M059J (cell line): ENCODE measurements around the gene ZNF618. TPM values are rescaled to one million over a fixed set of nuclear protein-coding genes. Genes with fewer than 3 reads are reported as not detected.

Experiments used
- DNase-seq: peaks from one replicate; pipeline ENCODE4 v3.0.0-alpha.2; 2012; ENCODE audit warnings: low read depth
- total RNA-seq: library from RNA; depleted of rRNA; stranded (reverse); fragments of >200 nt; shearing (Covaris generic); gene quantifications from 2 replicates; pipeline ENCODE4 v1.2.3, GENCODE V29; 2014

ZNF618 gene
- total RNA-seq, 1 experiment from 2014 or later = 5.7 TPM

DNA sequence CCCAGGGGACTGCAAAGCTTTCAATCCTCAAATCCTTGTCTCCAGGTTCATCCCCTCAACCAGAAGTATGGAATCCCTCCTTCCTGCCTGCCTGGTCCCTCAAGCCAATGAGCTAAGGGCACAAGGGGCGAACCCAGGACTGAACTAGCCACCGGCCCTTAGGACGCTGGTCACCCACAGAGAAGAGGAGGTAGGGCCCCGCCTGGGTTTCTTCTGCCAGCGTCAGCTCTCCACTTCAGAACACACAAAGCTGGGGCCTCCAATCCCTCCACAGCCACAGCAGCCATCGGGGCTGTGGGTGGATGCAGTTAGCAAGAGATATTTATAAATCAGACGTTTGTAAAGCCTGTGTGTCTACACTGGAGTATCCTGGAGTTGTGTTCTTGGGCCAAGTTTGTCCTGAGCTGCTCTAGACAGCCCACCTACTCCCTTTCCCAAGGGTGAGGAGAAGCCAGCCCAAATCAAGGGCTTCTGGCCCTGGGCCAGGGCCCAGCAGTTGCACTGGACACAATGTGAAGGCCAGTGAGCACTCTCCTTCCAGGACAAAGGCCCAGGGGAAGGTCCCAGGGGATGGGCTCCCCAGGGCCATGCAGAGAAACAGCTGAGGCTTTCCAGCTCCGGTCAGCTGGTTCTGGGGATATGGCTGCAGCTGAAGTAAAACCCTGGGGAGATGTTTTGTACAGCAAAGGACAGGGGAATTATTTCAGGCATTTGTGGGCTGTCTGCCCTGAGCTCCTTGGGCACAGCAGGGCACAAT lies 183.1 kb downstream of the ZNF618 start:
- DNase-seq = no peak

GRCh38 chr9:114060070-114060469 lies 184.0 kb downstream of the ZNF618 start:
- no peak for DNase-seq

DNA sequence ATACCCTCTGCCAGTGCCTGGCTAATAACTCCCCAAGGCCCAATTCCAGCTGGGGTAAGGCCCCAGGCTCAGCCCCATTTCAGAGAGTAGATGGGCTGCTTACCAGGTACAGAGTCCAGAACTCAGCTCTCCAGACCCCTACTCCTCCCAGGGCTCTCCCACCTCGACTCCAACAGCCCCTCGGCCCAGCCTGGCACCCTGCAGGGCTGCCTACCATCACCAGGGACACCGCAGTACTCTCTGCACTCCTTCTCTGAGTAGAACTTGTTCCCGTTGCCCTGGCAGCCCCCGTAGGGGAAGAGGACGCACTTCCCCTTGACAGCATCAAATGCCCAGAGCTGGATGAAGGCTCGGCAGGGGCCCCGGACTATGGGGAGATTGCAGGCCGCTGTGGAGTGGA lies 184.6 kb downstream of the ZNF618 start:
- no peak for DNase-seq

DNA sequence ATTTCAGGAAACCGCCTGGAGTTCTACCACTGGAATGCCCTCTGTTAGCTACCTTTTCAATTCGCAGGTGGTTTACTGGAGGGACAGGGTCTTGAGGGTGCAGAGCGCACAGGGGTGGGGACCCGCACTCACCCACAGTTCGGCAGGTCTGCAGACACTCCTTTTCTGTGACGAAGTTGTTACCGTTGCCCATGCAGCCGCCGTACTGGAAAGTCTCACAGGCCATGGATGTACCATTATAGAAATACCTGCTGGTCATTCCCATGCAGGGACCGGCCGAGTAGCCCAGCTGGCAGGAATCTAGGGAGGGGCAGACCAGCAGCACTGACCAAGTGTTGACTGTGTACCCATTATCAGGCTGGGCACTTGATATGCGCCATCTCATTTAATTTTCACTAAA lies 185.2 kb downstream of the ZNF618 start:
- no peak for DNase-seq

GRCh38 chr9:114061830-114062474 lies 185.8 kb downstream of the ZNF618 start:
- DNase-seq = no peak

- DNase-seq = no peak
These were observed 189.2 kb downstream of the ZNF618 start for GRCh38 chr9:114065304-114065703.

DNA sequence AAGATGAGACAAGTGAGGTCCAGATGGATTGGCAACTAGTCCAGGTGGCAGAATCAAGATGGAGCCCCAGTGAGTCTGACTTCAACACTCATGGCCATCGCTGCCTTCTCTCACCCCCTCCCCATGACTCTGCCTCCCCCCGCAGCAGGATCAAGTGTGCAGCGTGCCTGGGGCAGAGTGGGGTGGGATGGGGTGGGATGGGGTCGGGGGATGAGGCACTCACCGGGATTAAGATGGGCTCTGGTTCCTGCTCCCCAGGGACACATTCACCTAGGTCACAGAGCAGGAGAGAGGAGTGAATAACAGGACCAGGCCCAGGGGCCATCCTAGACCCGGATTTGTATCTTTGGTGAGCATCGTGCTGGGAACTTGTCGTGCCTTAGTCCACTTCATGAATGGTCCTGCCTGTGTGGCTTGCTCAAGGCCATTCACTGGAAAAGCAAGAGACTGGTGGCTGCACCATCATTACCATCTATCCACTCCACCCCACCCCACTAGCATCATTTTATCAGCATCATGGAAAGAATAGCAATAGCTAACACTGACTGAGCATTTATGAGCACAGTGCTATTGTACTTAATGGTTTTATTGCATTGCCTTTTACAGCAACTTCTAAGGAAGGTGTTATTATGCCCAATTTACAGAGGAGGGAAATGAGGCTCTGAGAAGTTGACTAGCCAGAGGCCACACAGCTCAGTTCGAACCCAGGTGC lies 193.5 kb downstream of the ZNF618 start:
- no peak for DNase-seq

DNA sequence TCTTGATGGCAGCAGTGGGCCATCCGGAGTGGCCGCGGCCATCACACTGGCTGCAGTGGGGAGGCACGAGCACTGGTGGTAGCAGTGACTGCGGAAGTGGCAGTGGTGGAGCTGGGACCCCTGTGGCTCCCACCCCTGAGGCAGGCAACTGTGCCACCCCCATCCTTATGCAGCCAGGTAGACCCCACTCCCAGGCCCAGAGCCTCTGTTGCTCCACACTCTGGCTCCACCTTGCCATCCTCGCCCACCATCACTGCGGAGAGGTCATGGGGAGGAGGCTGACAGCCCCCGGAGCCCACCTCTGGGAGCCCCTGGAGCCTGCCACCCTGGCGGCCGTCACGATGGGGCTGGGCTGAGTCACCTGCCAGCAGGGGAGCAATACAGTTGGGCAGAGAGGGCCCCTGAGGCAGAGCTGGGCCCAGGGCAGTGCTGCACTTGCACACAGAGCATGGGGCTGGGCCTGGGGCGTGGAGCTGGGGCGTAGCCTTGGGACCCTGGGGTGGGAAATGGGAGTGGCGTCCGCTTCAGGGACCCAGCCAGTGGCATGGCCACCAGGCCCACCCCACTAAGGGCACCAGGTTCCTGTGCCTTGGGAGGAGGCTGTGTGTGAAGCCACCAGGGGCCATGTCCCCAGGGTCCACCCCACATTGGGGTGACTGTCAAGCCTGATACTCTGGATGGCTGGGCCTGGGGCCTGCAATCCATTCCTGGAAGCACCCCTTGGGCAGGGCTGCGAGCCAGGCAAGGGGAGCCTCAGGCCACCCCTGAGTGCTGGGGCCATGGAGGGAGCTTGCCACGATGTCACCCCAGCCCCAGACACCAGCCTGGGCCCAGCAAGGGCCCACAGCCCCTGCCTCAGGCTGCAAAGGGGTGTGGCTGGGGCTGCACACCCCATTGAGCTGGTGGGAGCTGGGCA lies 194.3 kb downstream of the ZNF618 start:
- DNase-seq = no peak

GRCh38 chr9:114071197-114071795 lies 195.2 kb downstream of the ZNF618 start:
- DNase-seq = no peak

GRCh38 chr9:114072184-114073140 lies 196.4 kb downstream of the ZNF618 start:
- DNase-seq = no peak

DNA sequence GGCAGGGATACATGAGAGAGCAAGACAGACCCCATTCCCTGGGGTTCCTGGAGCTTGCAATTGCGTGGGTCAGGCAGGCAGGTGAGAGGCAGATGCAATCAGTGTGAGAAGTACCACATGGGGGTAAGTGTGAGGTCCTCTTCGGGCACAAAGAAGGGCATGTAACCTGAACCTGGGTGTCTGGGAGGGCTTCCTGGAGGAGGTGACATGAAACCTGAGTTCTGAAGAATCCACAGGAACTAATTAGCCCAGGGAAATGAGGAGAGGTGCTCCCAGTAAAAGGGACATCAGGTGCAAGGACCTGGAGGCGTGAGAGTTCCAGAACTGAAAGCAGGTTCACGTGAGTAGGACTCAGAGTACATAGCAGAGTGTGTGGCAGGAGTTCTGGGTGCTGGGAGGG lies 199.5 kb downstream of the ZNF618 start:
- no peak for DNase-seq

DNA sequence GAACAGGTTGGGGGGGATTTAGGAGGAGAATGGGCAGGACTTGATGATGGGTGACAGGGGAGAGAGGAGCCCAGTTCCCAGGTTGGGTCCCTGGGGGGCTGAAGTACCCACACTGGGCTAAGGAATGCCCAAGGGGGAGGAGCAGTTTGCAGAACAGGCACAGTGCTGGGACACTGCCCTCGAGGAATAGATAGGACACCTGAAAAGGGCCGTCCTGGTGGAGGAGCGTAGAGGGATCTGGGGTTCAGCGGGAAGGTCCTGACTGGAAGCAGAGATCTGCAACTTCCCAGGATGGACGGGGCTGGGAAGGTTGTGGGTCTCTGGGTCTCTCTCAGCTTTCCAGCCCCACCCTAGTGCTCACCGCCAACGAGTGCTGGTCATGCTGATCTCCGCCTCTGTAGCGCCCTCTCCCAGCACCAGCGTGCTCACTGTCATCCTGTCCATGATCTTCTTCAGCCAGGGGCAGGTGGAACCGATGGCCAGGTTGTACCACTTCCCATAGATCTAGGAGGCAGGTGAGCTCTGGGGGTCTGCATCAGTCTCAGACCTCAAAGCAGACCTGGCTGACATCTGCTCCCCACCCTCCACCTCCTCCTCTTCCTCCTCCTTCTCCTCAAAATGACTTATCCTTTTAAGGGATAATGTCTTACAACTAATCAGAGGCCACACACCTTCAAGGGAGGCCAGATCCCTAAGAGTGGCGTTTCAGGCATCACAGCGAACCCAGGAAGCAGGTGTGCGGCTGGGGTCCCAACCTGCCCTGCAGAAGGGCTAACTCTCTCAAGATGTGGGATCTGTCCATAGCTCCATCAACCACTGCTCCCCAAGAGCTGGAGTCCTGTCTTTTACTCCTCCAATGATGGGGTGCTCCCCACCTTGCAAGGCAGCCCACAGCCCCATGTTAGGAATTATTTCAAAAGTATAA lies 200.4 kb downstream of the ZNF618 start:
- DNase-seq = no peak

GRCh38 chr9:114077162-114077837 lies 201.2 kb downstream of the ZNF618 start:
- no peak for DNase-seq

GRCh38 chr9:114078021-114078780 lies 202.1 kb downstream of the ZNF618 start, which contains the start of gene AMBP:
Gene AMBP (minus strand): TSS chr9:114078300. CDS start chr9:114078209, 91 bp downstream.
- DNase-seq = no peak

DNA sequence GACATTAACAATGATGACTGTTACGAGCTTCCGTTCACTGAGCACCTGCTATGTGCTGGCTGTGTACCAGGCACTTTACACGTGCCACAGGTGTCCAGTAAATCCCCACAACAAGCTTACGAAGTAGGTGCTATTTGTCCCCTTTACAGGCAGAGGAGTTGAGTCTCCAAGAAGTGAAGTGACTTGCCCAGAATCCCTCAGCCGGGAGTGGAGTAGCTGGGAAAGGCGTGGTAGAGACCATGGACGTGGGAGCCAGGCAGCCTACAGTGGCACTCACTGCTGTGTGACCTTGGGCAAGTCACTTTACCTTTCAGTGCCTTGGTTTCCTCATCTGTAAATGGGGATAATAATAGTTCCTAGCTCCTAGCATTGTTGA lies 202.7 kb downstream of the ZNF618 start:
- DNase-seq = no peak

DNA sequence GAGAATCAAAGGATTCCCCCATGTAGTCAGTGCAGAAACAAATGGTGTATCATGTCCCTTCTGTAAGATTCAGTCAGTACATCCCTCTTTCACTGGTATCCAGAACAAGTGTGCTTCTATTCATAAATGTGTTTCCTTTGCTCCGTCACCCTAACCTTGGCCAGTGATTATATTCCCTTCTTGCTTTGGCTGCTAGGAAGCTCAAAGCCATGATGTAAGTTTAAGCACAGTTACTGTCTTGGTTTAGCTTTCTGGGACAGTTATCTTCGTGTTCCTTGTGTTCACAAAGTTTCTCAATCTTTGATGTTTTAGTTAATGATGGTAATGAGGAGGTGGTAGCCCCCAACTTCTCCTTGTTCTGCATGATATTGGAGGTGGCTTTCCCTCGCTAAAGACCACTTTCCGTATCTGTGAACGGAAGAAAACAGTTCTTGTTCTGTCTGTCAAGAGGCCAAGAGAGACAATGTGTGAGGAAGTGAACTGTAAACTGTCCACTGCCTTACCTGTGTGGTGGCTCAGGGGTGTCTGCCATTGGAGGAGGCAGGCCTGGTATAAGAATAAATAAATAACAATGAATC lies 204.2 kb downstream of the ZNF618 start:
- no peak for DNase-seq

DNA sequence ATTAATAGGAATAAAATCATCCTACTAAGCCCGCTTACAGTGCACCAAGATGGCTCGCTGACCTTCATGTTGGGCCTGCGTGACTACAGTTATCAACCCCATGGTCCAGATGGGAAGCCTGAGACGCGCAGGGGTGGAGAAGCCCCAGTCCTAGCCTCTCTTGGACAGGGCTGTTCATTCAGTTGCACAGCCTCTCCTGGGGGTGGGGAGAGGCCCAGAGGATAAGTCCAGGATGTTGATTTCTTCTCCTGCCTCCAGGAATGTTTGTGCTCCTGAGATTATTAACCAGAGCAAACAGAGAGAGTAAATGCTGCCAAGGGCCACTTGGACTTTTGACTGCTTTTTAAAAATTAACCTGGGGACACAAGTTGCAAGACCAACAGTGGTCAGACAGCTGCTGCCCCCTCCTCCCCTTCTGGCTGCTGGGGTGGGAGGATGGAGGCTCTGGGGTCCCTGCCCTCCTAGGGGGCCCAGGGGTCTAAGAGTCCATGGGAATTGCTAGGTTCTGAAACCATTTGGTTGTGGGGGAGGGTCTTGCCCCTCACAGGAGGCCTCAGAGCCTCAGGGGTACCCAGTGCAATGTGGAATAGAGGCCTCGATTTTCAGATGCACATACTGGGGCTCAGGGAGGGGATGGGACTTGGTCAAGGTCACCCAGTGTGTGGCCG lies 204.8 kb downstream of the ZNF618 start:
- no peak for DNase-seq
